GM19328 (cell line): Measurements from ENCODE around the gene ZNF670.

Source experiments
- ATAC-seq: cut with Tn5 transposase; IDR thresholded peaks from one replicate; pipeline ENCODE4 v1.9.1; 2021; ENCODE audit warnings: mild to moderate bottlenecking, moderate library complexity; ENCODE audit not compliant: unreplicated experiment

Gene ZNF670

DNA sequence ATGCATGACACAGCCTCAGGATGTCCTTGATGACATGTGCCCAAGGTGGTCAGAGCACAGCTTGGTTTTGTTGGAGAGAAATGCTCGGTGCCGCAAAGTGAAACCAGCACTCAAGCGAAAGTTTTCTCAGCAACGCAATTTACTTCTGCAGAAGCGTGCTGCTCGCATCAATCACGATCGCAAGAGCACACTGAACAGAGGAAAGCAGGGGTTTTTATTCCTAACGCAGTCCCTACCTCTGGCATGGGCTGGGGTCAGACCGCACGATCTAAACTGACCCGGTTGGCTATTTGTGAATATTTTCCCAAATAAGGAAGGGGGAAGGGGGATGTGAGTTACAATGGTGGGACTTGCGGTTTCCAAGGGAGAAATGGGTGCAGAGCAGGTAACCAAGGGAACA lies 26.4 kb upstream of the ZNF670 start:
- no peak for ATAC-seq

DNA sequence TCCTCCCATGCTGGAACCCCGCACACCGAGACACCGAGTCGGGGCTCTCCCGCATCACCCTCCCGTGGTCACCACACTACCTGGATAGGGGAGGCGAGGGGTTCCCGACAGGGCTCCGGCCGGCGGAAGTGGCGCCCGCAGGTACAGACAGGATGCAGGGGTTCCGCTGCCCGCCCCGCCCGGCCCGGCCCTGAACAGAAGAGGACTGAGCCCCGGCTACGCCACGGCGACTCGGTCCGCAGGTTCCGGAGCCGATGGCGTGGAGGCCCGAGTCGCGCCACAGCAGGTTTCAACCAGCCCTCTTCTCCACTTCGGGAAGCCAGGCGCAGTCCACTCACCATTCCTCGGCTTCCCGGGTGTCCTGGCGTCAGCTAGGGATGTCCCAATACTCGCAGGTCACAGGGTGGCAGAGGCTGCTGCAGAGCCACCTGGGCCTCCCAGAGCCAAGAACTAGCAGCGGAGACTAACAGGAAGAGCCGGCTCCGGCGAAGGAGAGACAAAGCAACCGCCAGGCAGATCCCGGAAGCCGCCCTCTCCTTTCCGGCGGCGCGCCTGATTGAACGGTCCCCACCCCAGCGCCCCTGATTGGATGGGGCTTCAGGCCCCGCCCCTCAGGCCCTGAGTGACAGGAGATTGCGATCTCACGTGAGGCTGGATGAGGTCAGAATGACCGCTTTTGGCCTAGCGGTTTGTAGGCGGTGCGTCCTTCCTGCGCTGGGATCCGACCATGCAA lies 25.4 kb upstream of the ZNF670 start, which contains the start of gene ZNF669:
TSS of gene ZNF669 (minus strand) at position 498 of the 733 bp plus-strand sequence. CDS start at position 341, 157 bp downstream.
- peak; percentile 100 for ATAC-seq

GRCh38 chr1:247102381-247102780 lies 23.8 kb upstream of the ZNF670 start:
- ATAC-seq: no peak

DNA sequence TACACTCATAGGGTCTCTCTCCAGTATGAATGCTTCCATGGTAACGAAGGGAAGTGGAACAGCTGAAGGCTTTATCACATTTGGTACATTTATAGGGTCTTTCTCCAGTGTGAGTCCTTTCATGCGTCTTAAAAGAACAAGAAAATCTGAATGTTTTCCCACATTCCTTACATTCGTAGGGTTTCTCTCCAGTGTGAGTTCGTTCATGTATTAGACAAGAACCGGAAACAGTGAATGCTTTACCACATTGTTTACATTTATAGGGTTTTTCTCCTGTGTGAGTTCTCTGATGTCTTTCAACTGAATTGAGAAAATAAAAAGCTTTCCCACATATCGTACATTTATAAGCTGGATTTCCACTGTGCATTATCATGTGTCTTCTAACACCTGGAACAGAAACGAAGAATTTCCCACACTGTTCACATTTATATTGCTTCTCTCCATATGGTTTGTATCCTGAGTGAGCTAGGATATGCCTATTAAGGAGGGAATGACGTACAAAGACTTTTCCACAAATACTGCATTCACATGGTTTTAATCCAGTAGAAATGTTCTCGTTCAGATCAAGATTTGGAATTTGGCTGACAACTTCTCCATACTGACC lies 22.2 kb upstream of the ZNF670 start:
- ATAC-seq: no peak

DNA sequence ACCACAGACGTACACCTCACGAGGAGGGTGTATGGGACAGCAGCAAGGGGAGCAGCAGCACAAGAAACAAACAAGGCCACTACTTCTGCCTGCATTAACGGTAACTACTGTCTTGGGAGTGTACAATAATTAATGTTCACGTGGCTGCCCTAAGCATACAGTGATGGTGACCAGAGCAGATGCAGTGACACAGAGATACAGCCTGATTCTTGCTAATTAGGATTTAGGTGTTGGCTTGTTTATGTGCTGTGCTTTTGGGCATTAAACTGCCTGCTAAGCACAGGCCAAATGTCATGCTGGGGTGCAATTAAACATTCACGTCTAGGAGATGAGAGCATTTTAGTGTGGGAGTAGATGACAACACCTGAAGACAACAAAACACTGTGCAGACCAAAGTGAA lies 18.3 kb upstream of the ZNF670 start:
- ATAC-seq: no peak

GRCh38 chr1:247096544-247096943 lies 17.9 kb upstream of the ZNF670 start:
- ATAC-seq: no peak

GRCh38 chr1:247096112-247096511 lies 17.5 kb upstream of the ZNF670 start:
- no peak for ATAC-seq

DNA sequence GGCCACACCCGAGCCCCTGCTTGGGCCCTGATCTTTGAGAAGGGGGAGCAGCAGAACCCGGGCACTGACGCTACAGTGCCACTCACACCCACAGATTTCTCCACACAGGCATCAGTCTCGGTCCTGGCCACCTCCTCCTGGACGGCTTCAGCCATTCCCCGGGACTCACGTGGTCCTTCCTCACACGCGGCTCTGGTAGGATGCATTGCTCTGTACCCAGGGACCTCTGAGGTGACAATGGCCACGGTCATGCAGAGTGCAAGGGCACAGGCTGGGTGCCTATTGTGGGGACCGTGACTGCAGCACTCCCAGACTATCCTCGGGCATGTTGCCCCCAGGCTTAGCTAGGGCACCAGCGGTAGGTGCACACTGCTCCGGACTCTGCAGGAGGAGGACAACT lies 11.8 kb upstream of the ZNF670 start:
- no peak for ATAC-seq

DNA sequence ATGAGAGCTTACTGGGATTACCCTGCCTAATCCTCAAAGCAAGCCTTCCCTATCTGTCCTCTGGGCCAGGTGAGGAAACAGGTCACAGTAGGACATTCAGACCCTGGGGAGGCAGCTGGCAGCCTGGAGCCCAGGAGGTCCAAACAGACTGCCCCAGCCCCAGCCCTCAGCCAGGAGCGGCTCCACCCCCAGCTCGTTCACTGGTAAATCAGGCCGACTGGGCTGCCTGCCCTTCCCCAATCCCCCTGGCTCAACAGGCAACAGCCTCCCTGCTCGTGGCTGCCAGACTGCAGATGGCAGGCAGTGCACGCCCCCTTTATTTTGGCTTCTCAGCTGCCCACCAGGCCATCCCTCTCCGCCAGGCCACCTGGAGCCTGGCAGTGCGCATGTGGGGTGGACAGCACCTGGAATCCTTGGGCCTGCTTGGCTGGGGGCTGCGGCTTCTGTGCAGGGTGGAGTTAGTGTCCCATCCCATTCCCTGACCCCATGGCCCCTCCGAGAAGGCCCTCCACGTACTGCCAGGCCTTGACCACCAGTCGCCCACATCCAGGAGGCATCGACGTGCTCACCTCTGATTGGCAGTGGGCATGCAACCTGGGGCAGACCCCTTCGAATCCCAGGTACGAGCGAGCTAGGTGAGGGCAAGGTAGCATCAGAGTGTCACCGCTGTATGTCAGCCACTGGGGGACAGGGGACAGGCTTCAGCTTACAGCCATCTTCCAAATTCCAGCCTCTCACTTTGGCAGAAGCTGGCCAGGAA lies 11.2 kb upstream of the ZNF670 start:
- ATAC-seq: no peak

DNA sequence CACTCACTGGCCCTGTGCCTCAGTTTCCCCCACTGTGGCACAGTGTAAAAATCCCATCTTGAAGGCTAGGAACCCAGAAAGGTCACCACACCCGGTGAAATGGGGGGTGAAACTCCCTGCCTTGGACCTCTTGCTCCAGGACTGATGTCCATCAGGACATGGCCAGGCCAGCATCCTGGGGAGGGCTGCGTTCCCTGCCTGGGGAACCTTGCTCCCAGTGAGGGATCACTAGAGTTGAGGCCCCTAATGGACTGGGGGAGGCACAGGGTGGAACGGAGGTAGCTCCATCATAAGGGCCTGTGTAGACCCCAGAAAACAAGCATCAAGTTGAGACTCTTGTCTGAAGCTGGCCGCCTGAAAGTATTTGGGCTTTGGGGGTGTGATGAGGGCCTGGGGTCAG lies 10.4 kb upstream of the ZNF670 start:
- ATAC-seq: no peak

GRCh38 chr1:247087256-247087655 lies 8.6 kb upstream of the ZNF670 start:
- no peak for ATAC-seq

DNA sequence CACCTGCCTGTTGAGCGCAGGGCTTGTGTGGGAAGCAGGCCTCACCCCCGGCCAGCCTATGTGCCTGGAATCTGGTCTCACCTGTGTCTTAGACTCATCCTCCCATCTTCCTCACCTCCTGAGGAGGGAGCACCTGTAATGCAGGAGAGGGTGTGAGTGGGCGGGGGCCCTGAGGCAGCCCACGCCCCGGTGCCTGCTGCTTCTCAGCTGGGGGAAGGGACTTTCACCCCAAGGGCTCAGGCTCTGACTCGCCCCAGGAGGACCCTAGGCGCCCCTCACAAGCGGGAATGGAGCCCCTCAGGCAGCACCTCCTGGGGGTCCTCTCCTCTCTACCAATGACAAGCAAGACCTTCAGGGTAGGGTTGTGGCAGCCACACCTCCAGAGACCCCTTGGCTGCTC lies 6.7 kb upstream of the ZNF670 start:
- no peak for ATAC-seq

DNA sequence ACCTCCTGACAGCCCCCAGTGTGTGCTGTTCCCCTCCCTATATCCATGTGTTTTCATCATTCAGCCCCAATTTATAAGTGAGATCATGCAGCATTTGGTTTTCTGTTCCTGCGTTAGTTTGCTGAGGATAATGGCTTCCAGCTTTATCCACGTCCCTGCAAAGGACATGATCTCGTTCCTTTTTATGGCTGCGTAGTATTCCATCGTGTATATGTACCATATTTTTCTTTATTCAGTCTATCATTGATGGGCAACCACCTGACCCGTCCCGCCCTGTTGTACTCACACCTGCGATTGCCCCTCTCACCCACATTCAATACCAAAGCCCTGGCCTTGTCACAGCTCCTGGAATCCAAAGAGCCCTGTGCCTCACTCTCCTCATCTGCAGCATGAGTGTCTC lies 6.2 kb upstream of the ZNF670 start:
- no peak for ATAC-seq

GRCh38 chr1:247079141-247079874 lies 697 bp upstream of the ZNF670 start:
- ATAC-seq: no peak

DNA sequence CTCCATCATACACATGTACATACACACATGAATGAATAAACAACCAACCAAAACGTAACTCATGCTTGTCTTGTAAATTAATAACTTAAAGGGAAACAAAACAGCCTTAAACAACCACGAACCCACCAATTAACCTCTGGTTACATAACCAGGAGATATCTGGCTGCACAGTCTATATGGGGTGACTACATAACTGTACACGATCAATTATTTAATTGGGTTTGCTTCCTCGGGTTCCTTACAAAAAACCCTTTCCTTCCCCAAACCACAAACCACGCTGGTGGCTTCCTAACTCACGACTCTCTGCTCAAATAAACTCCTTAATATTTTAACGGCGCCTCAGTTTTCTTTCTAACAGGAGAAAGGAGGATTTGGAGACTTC lies 744 bp downstream of the ZNF670 start:
- ATAC-seq: no peak

GRCh38 chr1:247077213-247077612 lies 1.4 kb downstream of the ZNF670 start:
- ATAC-seq: no peak

DNA sequence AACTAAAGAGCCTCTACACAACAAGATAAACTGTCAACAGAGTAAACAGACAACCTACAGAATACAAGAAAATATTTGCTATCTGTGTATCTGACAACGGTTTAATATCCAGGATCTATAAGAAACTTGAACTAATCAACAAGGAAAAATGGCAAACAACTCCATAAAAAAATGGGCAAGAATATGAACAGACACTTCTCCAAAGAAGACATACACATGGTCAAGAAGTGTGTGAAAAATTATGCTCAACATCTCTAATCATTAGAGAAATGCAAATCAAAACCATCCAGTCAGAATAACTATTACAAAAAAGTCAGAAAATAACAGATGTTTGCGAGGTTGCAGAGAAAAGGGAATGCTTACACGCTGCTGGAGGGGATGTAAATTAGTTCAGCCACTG lies 8.0 kb downstream of the ZNF670 start:
- no peak for ATAC-seq

GRCh38 chr1:247064304-247064703 lies 14.3 kb downstream of the ZNF670 start:
- no peak for ATAC-seq

GRCh38 chr1:247060771-247061170 lies 17.8 kb downstream of the ZNF670 start:
- no peak for ATAC-seq

GRCh38 chr1:247056071-247056470 lies 22.5 kb downstream of the ZNF670 start:
- no peak for ATAC-seq

GRCh38 chr1:247054992-247055415 lies 23.6 kb downstream of the ZNF670 start:
- ATAC-seq: no peak
